GM18907 (cell line): ENCODE data around the gene KIR3DL3.
"Not testable (repeated sequence)": the region's sequence is repeated elsewhere in the genome, so short reads cannot be mapped to it uniquely, and the experiment has no call there.

Experiments
- ATAC-seq: cut with Tn5 transposase; IDR thresholded peaks from one replicate; pipeline ENCODE4 v1.9.1; 2021; ENCODE audit warnings: mild to moderate bottlenecking, moderate library complexity; ENCODE audit not compliant: unreplicated experiment

Gene KIR3DL3

DNA sequence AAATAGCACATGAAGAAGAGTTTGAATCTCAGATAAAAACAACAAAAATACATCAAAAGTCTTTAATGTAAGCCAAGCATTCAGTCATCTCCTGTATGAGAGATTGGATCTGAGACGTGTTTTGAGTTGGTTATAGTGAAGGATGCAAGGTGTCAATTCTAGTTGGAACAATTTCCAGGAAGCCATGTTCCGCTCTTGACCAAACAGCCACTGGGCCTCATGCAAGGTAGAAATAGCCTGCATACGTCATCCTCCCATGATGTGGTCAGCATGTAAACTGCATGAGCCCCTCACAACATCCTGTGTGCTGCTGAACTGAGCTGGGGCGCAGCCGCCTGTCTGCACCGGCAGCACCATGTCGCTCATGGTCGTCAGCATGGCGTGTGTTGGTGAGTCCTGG, at the start of gene KIR3DL3:
KIR3DL3 (plus strand) TSS at position 301 of the 400 bp plus-strand sequence; CDS start at position 356, 55 bp downstream.
- no peak for ATAC-seq

DNA sequence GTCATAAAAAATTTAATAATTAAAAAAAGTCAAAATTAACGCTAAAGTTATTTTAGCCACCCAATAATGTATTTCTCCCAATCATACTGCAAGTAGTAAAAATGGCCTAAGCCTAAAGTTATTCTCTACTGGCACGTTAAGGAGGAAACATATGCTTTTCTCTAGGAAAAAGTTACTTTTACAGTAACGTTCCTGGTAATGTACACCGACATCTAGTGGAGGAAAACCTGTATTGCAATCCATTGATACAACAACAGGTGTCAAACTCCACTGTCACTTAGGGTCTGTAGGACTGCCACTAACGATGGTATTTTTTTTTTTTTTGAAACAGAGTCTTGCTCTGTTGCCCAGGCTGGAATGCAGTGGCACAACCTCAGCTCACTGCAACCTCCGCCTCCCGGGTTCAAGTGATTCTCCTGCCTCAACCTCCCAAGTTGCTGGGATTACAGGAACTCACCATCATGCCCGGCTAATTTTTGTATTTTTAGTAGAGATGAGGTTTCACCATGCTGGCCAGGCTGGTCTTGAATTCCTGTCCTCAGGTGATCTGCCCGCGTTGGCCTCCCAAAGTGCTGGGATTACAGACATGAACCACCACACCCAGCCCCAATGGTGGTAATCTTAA, 47.9 kb upstream of the KIR3DL3 start:
- not testable (repeated sequence) for ATAC-seq

DNA sequence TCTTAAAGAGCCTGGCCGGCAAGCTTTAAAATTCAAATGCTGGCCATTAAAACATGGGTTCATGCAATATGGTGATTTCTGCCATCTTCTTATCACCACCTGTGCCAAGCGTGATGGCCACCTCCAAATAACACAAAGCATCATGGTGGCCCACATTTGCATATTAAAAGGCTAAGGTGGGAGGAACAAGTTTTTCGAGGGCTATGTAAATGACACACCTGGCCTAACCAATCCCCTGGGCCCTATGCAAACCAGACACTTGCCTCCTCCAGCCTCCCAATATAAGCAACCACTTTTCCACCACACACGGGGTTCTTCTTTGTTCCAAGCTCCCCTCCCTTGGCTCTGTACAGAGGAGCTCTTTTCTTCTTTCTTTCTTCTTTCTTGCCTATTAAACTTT, 47.0 kb upstream of the KIR3DL3 start:
- no peak for ATAC-seq

DNA sequence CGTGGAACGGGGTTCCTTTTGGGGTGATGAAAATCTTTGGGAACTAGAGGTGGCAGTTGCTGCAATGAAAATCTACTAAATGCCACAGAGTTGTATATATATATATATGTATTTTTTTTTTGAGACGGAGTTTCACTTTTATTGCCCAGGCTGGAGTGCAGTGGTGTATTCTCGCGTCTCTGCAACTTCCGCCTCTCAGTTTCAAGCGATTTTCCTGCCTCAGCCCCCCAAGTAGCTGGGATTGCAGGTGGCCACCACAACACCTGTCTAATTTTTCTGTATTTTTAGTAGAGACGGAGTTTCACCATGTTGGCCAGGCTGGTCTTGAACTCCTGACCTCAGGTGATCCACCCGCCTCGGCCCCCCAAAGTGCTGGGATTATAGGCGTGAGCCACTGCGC, 42.6 kb upstream of the KIR3DL3 start:
- not testable (repeated sequence) for ATAC-seq

DNA sequence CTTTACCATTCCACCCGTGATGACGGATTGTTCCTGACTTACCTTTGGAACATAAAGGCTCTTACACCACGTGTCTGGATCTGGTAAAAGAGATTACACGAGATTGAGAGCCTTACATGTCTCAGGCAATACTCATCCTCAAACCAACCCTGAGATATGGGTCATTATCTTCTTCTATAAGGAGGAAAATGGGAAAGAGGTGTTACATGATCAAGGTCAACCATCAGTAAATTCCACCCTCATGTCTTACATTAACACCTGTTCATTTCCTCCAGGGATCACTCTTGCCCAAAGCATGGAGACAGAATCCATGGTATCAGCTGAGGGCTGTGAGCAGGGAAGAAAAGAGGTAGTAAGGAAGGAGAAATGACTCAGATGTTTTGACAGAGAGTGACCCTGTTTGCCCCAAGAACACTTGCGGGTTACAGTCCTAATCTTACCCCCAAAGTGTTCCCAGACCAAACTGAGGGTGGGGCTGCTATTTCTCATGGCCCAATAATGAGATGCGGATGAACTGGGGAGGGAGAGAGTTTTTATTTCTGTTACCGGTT, 41.9 kb upstream of the KIR3DL3 start:
- ATAC-seq, result no peak

DNA sequence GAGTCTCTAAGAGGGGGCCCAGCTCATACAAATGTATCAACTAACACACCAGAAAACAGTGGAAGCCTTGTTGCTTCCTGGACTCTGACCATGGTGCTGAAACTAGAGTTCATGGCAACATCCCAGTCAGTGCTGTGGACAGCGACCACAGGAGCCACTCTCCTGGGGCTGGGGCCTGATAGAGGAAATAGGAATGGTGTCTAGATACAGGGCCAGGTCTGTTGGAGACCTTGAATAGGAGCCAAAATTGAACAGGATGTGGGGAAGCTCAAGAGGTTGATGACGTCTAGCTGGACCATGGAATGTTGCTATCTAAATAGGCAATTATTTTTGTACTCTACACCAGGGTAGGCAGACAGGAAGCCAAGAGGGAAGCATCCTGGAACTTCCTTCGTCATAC, 39.7 kb upstream of the KIR3DL3 start:
- ATAC-seq, result no peak

DNA sequence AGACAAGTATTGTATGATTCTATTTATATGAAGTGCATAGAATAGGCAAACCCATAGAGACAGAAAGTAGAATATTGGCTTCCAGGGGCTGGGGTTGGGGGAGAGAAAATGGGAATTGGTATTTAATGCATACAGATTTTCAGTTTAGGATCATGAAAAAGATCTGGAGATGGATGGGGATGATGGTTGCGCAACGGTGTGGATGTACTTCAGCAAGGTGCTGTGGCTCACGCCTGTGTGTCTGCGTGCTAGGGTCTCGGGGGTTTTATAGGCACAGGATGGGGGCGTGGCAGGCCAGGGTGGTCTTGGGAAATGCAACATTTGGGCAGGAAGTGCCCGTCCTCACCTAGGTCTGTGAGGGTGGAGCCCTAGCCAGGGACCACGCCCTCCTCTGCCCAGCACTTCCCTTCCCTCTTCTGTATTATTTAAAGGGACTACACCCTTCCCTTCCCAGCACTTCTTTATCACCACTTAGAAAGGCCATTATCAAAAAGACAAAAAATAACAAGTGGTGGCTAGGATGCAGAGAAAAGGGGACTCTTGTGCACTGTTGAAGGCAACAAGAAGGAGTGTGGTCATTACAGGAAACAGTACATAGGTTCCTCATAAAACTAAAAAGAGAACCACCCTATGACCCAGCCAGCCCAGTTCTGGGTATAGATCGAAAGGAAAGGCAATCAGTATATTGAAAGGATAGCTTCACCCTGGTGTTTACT, 32.5 kb upstream of the KIR3DL3 start:
- ATAC-seq, result no peak

DNA sequence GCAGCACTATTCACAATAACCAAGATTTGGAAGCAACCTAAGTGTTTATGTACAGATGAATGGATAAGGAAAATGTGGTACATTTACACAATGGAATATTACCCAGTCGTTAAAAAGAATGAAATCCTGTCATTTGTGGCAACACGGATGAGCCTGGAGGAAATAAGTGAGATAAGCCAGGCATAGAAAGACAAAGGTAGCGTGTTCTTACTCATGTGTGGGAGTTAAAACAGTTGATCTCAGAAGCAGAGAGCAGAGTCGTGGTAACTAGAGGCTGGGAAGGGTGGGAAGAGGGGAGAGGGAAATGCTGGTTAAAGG, 32.0 kb upstream of the KIR3DL3 start:
- no peak for ATAC-seq

DNA sequence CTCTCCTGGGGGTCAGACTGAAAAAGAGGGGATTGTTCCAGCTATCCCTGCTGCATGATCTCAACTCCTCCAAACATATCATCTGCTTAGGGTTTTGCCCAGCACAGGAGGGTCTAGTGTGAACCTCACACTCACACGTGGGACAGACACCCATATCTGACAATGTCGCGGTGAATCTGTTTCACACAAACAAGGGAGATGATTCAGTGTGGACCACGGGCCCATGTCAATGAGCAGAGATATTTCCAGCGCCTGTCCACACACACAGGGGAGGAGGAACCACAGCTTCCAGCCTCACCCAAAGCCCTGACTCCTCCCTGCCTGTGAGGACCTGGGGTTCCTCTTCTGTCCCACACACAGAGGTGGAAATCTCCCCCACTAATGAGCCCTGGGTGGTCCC, 29.6 kb upstream of the KIR3DL3 start:
- ATAC-seq, result no peak

DNA sequence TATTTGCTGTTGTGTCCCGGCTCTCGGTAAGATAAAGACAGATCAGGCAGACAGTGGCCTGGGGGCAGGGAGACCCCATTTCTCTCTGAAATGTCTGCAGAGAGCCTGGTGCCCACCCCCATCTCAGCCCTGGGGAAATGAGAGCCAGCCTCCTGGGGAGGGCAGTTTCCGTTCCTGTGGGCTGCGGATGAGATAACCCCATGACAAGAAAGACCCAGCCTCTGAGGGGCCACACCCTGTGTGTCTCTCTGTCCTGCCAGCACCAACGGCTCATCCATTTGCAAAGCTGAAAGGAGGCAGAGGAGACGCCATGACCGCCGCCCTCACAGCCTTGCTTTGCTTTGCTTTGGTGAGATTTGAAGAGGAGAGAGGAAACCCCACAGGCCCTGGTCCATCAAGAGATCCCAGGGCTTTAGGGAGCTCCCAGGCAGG, 28.1 kb upstream of the KIR3DL3 start:
- ATAC-seq, result no peak

DNA sequence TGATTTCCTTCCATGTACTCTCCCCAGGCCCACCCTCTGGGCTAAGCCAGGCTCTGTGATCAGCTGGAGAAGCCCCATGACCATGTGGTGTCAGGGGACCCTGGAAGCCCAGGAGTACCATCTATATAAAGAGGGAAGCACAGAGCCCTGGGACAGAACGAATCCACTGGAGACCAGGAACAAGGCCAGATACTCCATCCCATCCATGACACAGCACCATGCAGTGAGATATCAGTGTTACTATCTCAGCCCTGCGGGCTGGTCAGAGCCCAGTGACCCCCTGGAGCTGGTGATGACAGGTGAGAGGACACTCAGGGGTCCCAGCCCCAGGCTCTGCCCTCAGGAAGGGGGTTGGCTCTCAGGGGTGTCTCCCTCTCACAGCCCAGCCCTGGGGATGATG, 27.5 kb upstream of the KIR3DL3 start:
- ATAC-seq, result no peak

DNA sequence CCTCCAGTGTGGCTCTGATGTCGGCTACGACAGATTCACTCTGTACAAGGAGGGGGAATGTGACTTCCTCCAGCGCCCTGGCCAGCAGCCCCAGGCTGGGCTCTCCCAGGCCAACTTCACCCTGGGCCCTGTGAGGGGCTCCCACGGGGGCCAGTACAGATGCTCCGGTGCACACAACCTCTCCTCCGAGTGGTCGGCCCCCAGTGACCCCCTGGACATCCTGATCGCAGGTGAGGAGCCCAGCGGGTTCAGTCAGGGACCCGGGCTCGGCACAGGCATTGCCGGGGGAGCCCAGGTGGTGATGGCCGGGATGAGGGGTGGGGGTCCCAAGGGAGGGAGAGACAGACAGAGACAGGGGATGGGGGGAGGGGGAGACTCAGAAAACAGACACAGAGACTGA, 26.5 kb upstream of the KIR3DL3 start:
- not testable (repeated sequence) for ATAC-seq

DNA sequence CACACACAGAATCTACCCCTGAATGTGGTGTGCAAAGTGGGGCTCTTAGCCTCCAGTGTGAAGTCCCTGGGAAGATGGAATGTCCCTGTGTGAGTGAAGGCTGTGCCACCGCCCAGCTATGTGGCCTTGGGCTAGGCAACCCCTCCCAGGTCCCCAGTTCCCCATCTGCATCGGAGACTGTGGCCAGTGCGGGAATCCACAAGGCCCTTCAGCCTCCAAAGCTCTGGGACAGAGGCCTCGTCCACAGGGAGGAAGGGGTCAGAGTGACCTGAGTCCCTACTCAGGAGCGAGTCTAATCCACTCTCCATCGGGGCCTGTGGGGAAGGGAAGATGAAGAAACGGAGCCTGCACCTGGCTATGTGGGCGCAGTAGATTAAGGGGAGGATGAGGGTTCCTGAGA, 19.3 kb upstream of the KIR3DL3 start:
- no peak for ATAC-seq

DNA sequence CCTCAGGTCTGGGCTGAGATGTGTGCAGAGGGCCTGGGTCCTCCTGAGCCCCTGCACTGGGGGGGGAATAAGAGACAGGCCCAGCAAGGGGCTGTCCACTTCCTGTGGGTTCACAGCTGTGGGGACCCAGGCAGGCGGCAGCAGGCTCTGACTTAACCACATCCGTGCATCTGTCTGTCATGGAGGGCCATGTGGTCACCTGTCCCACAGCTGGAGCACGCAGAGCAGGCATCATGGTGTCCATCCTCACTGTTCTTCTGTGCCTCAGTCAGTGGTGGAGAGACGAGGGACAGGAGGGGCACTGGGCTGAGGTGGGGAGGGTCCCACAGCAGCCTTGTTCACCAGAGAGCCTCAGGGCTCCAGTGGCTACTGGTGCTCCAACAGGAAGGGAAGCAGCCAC, 16.3 kb upstream of the KIR3DL3 start:
- no peak for ATAC-seq

DNA sequence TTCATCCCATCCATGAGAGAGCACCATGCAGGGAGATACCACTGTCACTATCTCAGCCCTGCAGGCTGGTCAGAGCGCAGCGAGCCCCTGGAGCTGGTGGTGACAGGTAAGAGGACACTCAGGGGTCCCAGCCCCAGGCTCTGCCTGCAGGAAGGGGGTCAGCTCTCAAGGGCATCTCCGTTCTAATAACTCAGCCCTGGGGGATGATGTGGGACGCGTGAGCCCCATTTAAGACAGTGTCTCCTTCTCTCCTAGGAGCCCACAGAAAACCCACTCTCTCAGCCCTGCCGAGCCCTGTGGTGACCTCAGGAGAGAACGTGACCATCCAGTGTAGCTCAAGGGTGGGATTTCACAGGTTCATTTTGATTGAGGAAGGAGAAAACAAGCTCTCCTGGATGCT, 15.5 kb upstream of the KIR3DL3 start:
- no peak for ATAC-seq

DNA sequence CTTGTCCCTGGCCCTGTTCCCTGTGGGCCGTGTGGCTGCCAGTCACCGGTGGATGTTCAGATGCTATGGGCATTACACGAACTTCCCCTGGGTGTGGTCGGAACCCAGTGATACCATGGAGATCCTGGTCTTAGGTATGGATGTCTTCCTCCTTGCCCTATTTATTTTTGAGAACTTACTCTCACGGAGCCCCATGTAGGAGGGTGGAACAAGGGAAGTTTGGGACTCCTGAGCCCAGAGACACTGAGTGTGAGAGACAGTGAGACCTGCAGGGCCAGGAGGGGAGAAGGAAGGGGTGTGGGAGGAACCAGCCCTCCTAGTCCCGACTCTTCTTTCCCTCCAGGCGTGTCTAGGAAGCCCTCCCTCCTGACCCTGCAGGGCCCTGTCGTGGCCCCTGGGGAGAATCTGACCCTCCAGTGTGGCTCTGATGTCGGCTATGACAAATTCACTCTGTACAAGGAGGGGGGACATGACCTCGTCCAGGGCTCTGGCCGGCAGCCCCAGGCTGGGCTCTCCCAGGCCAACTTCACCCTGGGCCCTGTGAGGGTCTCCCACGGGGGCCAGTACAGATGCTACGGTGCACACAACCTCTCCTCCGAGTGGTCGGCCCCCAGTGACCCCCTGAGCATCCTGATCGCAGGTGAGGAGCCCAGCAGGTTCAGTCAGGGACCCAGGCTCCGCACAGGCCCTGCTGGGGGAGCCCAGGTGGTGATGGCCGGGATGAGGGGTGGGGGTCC, 14.9 kb upstream of the KIR3DL3 start:
- ATAC-seq, result no peak

DNA sequence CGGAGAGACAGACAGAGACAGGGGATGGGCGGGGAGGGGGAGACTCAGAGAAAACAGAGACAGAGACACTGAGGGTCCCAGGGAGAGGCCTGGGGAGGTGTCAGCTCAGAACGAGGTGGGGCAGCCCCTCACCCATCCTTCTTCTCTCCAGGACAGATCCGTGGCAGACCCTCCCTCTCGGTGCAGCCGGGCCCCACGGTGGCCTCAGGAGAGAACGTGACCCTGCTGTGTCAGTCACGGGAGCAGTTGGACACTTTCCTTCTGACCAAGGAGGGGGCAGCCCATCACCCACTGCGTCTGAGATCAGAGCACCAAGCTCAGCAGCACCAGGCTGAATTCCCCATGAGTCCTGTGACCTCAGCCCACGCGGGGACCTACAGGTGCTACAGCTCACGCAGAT, 14.3 kb upstream of the KIR3DL3 start:
- not testable (repeated sequence) for ATAC-seq

DNA sequence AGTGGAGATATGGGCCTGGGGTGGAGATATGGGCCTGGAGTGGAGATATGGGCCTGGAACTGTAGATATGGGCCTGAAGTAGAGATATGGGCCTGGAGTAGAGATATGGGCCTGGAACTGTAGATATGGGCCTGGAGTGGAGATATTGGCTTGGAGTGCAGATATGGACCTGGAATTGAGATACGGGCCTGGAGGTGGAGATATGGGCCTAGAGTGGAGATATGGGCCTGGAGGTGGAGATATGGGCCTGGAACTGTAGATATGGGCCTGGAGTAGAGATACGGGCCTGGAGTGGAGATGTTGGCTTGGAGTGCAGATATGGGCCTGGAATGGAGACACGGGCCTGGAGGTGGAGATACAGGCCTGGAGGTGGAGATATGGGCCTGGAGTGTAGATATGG, 402 bp downstream of the KIR3DL3 start:
- ATAC-seq, result no peak

DNA sequence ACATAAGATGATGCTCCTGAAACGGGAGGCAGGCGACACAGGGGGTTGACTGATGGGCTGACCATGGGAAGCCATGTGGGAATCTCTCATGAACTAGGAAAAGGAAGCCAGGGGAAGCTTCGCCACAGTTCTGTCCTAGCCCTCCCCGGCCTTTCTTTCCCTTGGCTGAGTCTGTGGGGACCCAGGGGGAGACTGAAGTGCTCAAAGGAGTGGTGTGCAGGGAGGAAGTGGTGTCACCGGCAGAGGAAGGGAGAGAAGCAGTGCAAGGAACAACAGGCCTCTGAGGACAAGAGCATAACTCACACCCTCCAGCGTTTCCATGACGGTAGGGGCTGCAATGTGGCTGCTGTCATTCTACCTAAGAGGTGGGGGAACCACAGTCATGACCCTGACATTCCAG, 1.1 kb downstream of the KIR3DL3 start:
- ATAC-seq, result no peak

DNA sequence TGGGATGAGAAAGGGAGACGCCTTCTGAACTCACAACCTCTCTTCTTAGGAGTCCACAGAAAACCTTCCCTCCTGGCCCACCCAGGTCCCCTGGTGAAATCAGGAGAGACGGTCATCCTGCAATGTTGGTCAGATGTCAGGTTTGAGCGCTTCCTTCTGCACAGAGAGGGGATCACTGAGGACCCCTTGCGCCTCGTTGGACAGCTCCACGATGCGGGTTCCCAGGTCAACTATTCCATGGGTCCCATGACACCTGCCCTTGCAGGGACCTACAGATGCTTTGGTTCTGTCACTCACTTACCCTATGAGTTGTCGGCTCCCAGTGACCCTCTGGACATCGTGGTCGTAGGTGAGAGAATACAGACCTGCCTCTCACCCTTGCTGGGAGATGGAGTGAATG, 3.3 kb downstream of the KIR3DL3 start:
- ATAC-seq, result no peak

DNA sequence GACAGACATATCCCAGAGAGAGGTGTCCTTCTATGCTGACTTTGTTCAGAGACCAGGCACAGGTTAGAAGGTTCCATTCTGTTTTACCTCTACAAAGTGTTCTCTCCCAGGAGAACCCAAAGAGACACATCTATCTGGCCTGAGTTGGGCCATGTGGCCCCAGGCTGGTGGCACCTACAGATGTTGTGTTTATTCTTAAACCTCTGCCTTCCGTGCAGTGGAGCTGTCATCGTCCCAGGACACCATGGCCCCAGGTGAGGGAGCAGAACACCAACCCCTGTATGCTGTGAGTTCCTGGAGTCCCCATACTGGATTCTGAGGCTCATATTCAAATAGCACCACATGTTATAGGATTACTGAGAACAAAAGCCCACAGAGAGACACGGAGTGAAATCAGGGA, 3.9 kb downstream of the KIR3DL3 start:
- no peak for ATAC-seq
